Stomach (tissue), 4 donors: ENCODE measurements around the gene AJM1.

ENCODE experiments used
- CTCF ChIP-seq, 7 experiments: fragments of 450-650 bp in 4 of 7; fragments of 200-600 bp in 3 of 7; sonication (generic) in 3 of 7; IDR thresholded peaks; one replicate each; pipeline ENCODE4 v1.5.1; 2016 to 2019; ENCODE audit warnings: antibody characterized with exemption in 7 of 7, control low read depth in 2 of 7, mild to moderate bottlenecking in 1 of 7
- EP300 ChIP-seq: sonication (generic); formaldehyde crosslinking; IDR thresholded peaks from one replicate; pipeline ENCODE4 v1.6.1; 2017; ENCODE audit warnings: antibody characterized with exemption
- POLR2A ChIP-seq, 4 donors: fragments of 450-650 bp; IDR thresholded peaks; one replicate each; pipeline ENCODE4 v1.6.1; 2016; ENCODE audit warnings: antibody characterized with exemption in 4 of 4, control low read depth in 2 of 4, mild to moderate bottlenecking in 1 of 4, moderate library complexity in 1 of 4

- TF ChIP-seq CTCF (IDR thresholded peaks at IDR 0.05) (no peak), POLR2A (IDR thresholded peaks at IDR 0.05) (no peak), EP300 (no peak)
These were observed 14.3 kb upstream of the AJM1 start for GRCh38 chr9:136827794-136828473.
